ENCODE results near the gene MYRF. TPM values are rescaled to one million over a fixed set of nuclear protein-coding genes. Genes with fewer than 3 reads are reported as not detected.
A peak's percentile ranks its signal among the peaks of the same experiment; 100 is the strongest.

MYRF gene
- total RNA-seq, 4 donors from 2014 or later: 0.11 to 0.83 (median 0.27) TPM; not detected in 1

DNA sequence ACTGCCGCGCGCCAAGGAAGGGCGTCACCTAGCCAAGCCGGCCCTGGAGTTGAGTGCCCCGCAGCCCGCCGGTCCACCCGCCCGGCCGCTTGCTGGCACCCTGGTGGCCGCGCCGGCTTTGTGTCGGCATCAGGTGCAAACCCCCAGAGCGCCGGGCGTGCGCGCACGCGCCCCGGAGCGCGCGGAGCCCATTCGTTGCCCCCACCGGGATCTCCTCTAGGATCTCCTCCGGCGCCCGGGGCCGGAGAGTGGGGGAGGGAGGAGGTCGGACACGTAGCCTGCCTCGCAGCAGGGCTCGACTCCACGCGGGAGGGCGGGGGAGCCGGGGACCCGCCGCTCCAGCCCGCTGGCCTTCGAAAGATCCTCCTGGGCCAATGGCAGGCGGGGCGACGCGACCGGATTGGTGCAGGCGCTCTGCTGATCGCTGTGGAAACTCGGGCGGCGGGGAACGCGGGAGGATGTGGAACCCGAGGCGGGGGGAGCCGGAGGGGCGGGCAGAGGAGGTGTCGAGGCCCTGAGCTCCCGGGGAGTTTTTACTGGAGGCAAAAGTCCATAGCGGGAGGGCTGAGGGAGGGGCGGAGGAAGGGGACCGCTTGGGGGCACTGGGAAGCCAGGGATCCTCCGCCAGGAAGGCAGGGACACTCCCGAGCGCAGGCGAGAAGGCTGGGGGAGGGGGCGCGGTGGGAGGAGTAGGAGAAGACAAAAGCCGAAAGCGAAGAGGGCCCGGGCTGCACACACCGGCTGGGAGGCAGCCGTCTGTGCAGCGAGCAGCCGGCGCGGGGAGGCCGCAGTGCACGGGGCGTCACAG, 75.3 kb downstream of the MYRF start, which contains the start of gene FADS2:
TSS of gene FADS2 (plus strand) at position 730 of the 808 bp plus-strand sequence. CDS start 91 bp downstream, outside the sequence.
- 1% methylated on average over 22 to 47 of the region's 83 CpGs for WGBS, 2 donors
- intact Hi-C loops (cut with DNase I): loop anchor here (5.0 kb wide), 1 partner anchor 60 kb away; no protein-coding TSS in a partner anchor
- Histone ChIP-seq H3K27ac (peak within 1 kb of the TSS; percentile 32 to 60 (median 51)), H3K36me3 (no peaks in the 10 kb centered on the region), H3K4me1 (peaks cover 22 to 29% of the 10 kb centered on the region in 2 donors), H3K27me3 (no peaks in the 10 kb centered on the region), H3K9me3 (no peaks in the 10 kb centered on the region), H3K4me3 (replicated peaks in 1 of 3) (peak within 1 kb of the TSS; percentile 1 to 42 (median 42))
- TF ChIP-seq CTCF (IDR thresholded peaks at IDR 0.05) (peak in 1 of 6 experiments; percentile 10), POLR2A (IDR thresholded peaks at IDR 0.05) (peak in 1 of 2 donors; percentile 17)
- peak; percentile 75 to 85 for DNase-seq

GRCh38 chr11:61828379-61828628, 75.9 kb downstream of the MYRF start:
- Histone ChIP-seq H3K4me3 (replicated peaks in 1 of 3) (peak overlapping the region; percentile 1 to 42 (median 42)), H3K36me3 (no peaks in the 10 kb centered on the region), H3K27ac (peak overlapping the region; percentile 32 to 60 (median 51)), H3K9me3 (no peaks in the 10 kb centered on the region), H3K27me3 (no peaks in the 10 kb centered on the region), H3K4me1 (peaks cover 22 to 29% of the 10 kb centered on the region in 2 donors)
- no peak for TF ChIP-seq CTCF (IDR thresholded peaks at IDR 0.05)
- TF ChIP-seq POLR2A (IDR thresholded peaks at IDR 0.05): no peak
- 0 to 3% methylated on average over 5 to 16 of the region's 16 CpGs for WGBS, 2 donors
- no peak for DNase-seq
- intact Hi-C loops (cut with DNase I): loop anchor here (5.0 kb wide), 1 partner anchor 59 kb away; no protein-coding TSS in a partner anchor

GRCh38 chr11:61828629-61829407, 76.4 kb downstream of the MYRF start:
- Histone ChIP-seq H3K27ac (peak overlapping the region; percentile 32 to 60 (median 51)), H3K9me3 (no peaks in the 10 kb centered on the region), H3K36me3 (no peaks in the 10 kb centered on the region), H3K27me3 (no peaks in the 10 kb centered on the region), H3K4me1 (peaks cover 22 to 29% of the 10 kb centered on the region in 2 donors), H3K4me3 (replicated peaks in 1 of 3) (peak overlapping the region; percentile 1 to 42 (median 42))
- intact Hi-C loops (cut with DNase I): loop anchor here (5.0 kb wide), 1 partner anchor 58 kb away; no protein-coding TSS in a partner anchor
- DNase-seq: peak; percentile 85 to 86
- TF ChIP-seq POLR2A (IDR thresholded peaks at IDR 0.05) (no peak), CTCF (IDR thresholded peaks at IDR 0.05) (peak in 1 of 6 experiments; percentile 18)
- WGBS, 2 donors: 2% methylated on average over 14 to 25 of the region's 55 CpGs

- Histone ChIP-seq H3K27me3 (no peaks in the 10 kb centered on the region), H3K9me3 (no peaks in the 10 kb centered on the region), H3K36me3 (no peaks in the 10 kb centered on the region), H3K27ac (no peak overlapping the region), H3K4me3 (replicated peaks in 1 of 3) (no peak overlapping the region), H3K4me1 (peaks cover 22 to 32% of the 10 kb centered on the region in 2 donors)
- intact Hi-C loops (cut with DNase I): loop anchor here (5.0 kb wide), 1 partner anchor 57 kb away; no protein-coding TSS in a partner anchor
- DNase-seq: no peak
- no peak for TF ChIP-seq CTCF (IDR thresholded peaks at IDR 0.05)
- TF ChIP-seq POLR2A (IDR thresholded peaks at IDR 0.05): no peak
- 80 to 92% methylated on average over 4 of the region's 4 CpGs for whole genome bisulfite sequencing, 2 donors
These were observed 77.4 kb downstream of the MYRF start for GRCh38 chr11:61829806-61830205.

Data from thyroid gland (tissue), 4 donors.